Subcutaneous abdominal adipose tissue (tissue), 5 donors: ENCODE results near the gene DYNLT3.

Source experiments
- H3K27ac ChIP-seq: one replicate; pipeline ENCODE4 v1.7.0; 2013; ENCODE audit warnings: low read depth, mild to moderate bottlenecking, inconsistent platforms, low read length, moderate library complexity
- H3K27me3 ChIP-seq, 5 donors: one replicate each; pipeline ENCODE4 v1.7.0; 2013; ENCODE audit warnings: low read length in 5 of 5, inconsistent platforms in 1 of 5; ENCODE audit not compliant: control insufficient read depth in 5 of 5, insufficient read depth in 4 of 5
- H3K36me3 ChIP-seq, 5 donors: one replicate each; pipeline ENCODE4 v1.7.0; 2013; ENCODE audit warnings: low read length in 5 of 5; ENCODE audit not compliant: control insufficient read depth in 5 of 5, insufficient read depth in 5 of 5
- H3K4me1 ChIP-seq, 5 donors: one replicate each; pipeline ENCODE4 v1.7.0; 2013; ENCODE audit warnings: low read length in 5 of 5, mild to moderate bottlenecking in 3 of 5, moderate library complexity in 1 of 5; ENCODE audit not compliant: control insufficient read depth in 5 of 5, insufficient read depth in 5 of 5
- H3K4me3 ChIP-seq, 5 donors: one replicate each; pipeline ENCODE4 v1.7.0; 2013; ENCODE audit warnings: low read length in 5 of 5, low read depth in 1 of 5
- H3K9ac ChIP-seq, 5 donors: one replicate each; pipeline ENCODE4 v1.7.0; 2013; ENCODE audit warnings: low read length in 5 of 5, mild to moderate bottlenecking in 4 of 5, moderate library complexity in 3 of 5
- H3K9me3 ChIP-seq, 5 donors: one replicate each; pipeline ENCODE4 v1.7.0; 2013; ENCODE audit warnings: low read length in 5 of 5; ENCODE audit not compliant: control insufficient read depth in 5 of 5
- donor health status: healthy.
- donor health status: healthy.
- donor health status: healthy.
- donor health status: healthy.
- donor health status: healthy.

DYNLT3 gene

DNA sequence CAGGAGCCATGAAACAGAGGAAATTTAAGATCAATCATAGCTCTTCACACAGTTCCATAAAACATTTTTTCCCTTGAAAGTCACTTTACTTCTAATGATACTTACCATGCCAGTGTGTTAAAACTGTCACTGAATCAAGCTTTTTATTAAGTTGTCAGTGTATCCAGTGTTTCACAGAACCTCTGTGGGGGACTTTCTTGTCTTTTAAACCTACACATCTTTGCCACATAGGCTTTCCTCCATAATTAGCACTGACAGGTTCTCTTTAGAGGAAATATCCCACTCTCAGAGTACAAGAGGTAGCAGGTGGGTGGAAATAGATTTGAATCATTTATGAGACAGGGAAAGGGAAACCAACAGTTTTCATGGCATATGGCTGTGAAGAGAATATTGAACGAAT lies 25.8 kb upstream of the DYNLT3 start:
- H3K27me3 ChIP-seq: peaks cover 0 to 7% (median 3%) of the 10 kb centered on the region in 5 donors
- H3K27ac ChIP-seq: no peak overlapping the region
- no peak overlapping the region for H3K9ac ChIP-seq
- H3K4me1 ChIP-seq: no peaks in the 10 kb centered on the region
- no peaks in the 10 kb centered on the region for H3K36me3 ChIP-seq
- H3K4me3 ChIP-seq: no peak overlapping the region
- peaks cover 0 to 2% (median 0%) of the 10 kb centered on the region in 5 donors for H3K9me3 ChIP-seq

DNA sequence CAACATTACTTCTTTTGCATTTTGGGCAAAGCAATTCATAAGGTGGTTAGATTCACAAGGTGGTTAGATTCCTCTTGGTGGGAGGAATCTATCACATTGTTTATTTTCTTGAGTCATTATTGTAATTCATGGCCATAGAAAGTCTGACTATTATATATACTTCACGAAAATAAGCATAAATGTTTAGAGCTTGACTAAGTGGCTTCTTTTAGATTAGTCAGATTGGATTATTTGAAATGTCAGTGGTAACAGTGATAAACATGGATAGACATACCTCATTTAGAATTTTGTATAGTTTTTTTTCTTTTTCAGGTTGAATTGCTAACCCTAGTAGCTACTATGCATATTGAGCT lies 24.9 kb upstream of the DYNLT3 start:
- H3K36me3 ChIP-seq: no peaks in the 10 kb centered on the region
- no peaks in the 10 kb centered on the region for H3K4me1 ChIP-seq
- H3K27ac ChIP-seq: no peak overlapping the region
- H3K27me3 ChIP-seq: peaks cover 0 to 7% (median 3%) of the 10 kb centered on the region in 5 donors
- H3K9ac ChIP-seq: no peak overlapping the region
- H3K4me3 ChIP-seq: no peak overlapping the region
- peaks cover 0 to 2% (median 0%) of the 10 kb centered on the region in 5 donors for H3K9me3 ChIP-seq

DNA sequence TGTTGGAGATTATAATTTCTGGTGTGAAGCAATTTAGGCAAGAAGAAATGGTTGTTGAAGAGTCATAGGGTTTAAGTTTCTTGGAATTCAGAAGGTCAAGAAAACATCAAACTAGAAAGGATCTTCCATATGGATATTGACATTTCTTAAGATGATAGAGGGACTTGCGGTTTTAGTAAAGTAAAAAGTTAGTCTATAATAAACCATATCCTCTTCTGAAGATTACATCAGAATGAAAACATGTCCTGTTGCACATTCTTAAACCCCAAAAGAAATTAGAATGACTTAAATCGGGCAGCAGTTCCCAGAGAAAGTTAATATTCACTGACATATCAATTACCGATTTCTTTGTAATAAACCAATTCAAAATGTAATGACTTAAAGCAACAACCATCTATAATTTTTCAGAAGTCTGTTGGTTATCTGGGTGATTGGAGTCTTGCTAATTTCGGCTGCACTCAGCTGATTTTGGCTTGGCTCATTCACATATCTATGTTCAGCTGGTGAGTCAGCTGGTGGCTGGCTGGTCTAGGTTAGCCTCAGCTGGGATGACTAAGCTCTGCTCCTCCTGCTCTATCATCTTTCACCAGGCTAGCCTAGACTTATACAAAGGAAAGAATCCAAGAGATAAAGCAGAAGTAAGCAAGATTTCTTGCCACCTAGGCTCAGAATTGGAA lies 24.4 kb upstream of the DYNLT3 start:
- Histone ChIP-seq H3K27ac (no peak overlapping the region), H3K27me3 (peaks cover 0 to 7% (median 3%) of the 10 kb centered on the region in 5 donors), H3K9ac (no peak overlapping the region), H3K4me1 (no peaks in the 10 kb centered on the region), H3K36me3 (no peaks in the 10 kb centered on the region), H3K9me3 (peaks cover 0 to 2% (median 0%) of the 10 kb centered on the region in 5 donors), H3K4me3 (no peak overlapping the region)

DNA sequence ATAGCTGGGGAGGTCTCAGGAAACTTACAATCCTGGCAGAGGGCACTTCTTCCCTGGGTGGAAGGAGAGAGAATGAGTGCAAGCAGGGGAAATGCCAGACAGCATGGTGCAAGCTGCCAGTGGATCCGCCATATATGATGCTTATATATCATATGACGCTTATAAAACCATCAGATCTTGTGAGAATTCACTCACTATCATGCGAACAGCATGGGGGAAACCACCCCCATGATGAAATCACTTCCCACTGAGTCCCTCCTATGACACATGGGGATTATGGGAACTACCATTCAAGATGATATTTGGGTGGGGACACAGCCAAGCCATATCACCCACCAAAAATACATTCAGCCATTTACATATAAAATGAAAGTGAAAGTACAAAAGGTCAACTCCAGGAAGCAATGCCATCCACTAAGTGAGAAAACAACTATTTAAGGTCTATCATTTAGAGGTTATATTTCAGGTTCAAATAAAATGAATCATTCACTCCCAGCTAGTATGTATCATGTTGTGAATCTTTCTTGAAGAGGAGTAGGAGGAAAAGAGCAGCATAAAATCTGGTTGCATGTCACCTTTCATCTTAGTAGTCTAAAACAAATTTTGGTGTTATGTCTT lies 20.3 kb upstream of the DYNLT3 start:
- H3K4me1 ChIP-seq: no peaks in the 10 kb centered on the region
- peaks cover 0 to 2% (median 0%) of the 10 kb centered on the region in 5 donors for H3K9me3 ChIP-seq
- no peak overlapping the region for H3K27ac ChIP-seq
- no peak overlapping the region for H3K9ac ChIP-seq
- H3K36me3 ChIP-seq: no peaks in the 10 kb centered on the region
- peaks cover 0 to 10% (median 4%) of the 10 kb centered on the region in 5 donors for H3K27me3 ChIP-seq
- H3K4me3 ChIP-seq: no peak overlapping the region

DNA sequence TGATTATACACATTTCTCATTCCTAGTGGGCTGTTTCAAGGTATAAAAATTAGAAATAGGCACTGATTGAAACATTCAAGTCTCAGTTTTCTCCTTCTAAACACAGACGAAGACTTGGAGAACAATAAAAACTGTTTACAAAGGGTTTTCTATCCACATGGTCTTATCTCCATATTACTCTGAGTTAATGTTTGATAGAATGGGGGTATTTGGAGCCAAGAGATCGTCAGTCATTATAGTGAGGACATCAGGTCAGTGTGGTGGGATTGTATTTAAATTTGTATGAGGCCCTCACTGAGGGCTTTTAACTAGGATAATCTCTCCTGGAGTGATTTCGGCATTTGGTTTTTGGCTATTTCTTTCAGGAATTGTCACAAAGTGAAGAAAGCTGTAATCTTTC lies 16.4 kb upstream of the DYNLT3 start:
- Histone ChIP-seq H3K27ac (no peak overlapping the region), H3K9me3 (peaks cover 0 to 2% (median 0%) of the 10 kb centered on the region in 5 donors), H3K4me1 (no peaks in the 10 kb centered on the region), H3K9ac (no peak overlapping the region), H3K27me3 (peaks cover 5 to 16% (median 7%) of the 10 kb centered on the region in 5 donors), H3K4me3 (no peak overlapping the region), H3K36me3 (no peaks in the 10 kb centered on the region)

DNA sequence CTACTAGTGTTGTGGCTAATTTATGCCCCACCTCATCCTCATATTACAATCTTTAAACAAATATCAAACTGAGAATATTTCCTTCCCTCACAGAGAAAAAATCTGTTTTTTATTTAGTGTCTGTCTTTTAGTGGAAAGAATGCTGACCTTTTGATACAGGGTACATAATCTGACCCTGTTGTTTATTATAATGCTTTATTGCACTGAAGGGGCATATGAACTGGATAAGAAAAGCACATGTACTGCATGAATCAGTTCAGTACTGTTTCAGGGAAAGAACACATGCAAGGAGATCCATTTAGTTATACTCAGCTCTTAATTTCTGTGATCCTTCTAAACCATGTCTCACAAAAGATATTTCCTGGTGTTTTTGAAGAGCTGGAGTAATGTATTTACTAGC lies 15.5 kb upstream of the DYNLT3 start:
- no peaks in the 10 kb centered on the region for H3K9me3 ChIP-seq
- H3K4me1 ChIP-seq: no peaks in the 10 kb centered on the region
- no peak overlapping the region for H3K4me3 ChIP-seq
- H3K27me3 ChIP-seq: peaks cover 2 to 12% (median 7%) of the 10 kb centered on the region in 5 donors
- no peaks in the 10 kb centered on the region for H3K36me3 ChIP-seq
- no peak overlapping the region for H3K27ac ChIP-seq
- no peak overlapping the region for H3K9ac ChIP-seq

DNA sequence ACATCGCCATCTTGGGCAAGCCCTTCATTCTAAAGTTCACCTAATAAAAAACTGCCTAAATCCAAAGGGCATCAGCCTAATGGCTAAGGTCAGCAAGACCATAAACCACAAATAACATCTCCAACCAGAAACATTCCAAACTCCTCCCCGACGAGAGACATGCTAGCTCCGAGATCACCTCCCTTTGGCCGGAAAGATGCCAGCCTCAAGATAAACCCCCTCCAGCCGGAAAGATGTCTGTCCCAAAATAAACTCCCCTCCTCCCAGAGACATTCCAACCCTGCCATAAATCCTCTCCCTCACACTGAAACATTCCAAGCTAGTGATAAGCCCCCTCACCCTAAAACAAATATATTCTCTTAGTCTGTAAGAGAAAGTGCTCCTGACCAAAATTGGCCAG lies 13.3 kb upstream of the DYNLT3 start:
- H3K27ac ChIP-seq: no peak overlapping the region
- no peak overlapping the region for H3K9ac ChIP-seq
- no peaks in the 10 kb centered on the region for H3K36me3 ChIP-seq
- H3K27me3 ChIP-seq: peaks cover 5 to 19% (median 7%) of the 10 kb centered on the region in 5 donors
- H3K4me1 ChIP-seq: no peaks in the 10 kb centered on the region
- H3K4me3 ChIP-seq: no peak overlapping the region
- no peaks in the 10 kb centered on the region for H3K9me3 ChIP-seq

DNA sequence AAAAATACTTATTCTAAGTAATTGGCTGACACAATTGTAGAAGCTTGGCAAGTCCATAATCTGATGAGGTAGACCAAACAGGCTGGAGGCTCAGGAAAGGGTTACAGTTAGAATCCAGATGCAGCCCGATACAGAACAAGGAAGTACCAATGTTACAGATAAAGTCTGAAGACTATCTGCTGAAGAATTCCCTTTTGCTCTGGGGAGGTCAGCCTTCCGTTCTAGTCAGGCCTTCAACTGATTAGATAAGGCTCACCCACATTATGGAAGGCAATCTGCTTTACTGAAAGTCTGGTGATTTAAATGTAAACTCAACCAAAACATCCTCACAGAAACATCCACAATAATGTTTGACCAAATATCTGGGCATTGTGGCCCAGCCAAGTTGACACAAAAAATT lies 7.4 kb upstream of the DYNLT3 start:
- Histone ChIP-seq H3K4me3 (no peak overlapping the region), H3K9ac (no peak overlapping the region), H3K36me3 (no peaks in the 10 kb centered on the region), H3K27me3 (peaks cover 0 to 8% (median 2%) of the 10 kb centered on the region in 5 donors), H3K4me1 (no peaks in the 10 kb centered on the region), H3K27ac (no peak overlapping the region), H3K9me3 (peaks cover 0 to 2% (median 0%) of the 10 kb centered on the region in 5 donors)

DNA sequence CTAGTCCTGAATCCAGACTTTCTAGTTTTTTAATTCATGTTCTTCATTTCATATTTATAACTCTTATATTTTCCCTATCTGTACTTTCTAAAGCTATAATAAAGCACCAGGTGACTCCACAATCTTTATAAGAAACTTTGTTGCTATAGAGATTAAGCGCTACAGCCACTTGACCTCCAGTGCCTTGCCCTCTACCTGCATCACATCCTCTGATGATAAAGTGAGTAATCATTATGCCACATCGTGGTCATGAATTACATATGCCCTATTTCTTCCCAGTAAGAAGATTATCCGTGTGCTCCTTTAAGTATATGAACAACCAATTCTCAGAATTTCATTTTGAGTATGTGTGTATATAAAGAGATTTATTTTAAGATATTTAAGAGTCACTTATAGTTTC lies 6.8 kb upstream of the DYNLT3 start:
- Histone ChIP-seq H3K27ac (no peak overlapping the region), H3K4me1 (no peaks in the 10 kb centered on the region), H3K9ac (no peak overlapping the region), H3K4me3 (no peak overlapping the region), H3K36me3 (no peaks in the 10 kb centered on the region), H3K9me3 (peaks cover 0 to 2% (median 0%) of the 10 kb centered on the region in 5 donors), H3K27me3 (peaks cover 0 to 13% (median 2%) of the 10 kb centered on the region in 5 donors)

DNA sequence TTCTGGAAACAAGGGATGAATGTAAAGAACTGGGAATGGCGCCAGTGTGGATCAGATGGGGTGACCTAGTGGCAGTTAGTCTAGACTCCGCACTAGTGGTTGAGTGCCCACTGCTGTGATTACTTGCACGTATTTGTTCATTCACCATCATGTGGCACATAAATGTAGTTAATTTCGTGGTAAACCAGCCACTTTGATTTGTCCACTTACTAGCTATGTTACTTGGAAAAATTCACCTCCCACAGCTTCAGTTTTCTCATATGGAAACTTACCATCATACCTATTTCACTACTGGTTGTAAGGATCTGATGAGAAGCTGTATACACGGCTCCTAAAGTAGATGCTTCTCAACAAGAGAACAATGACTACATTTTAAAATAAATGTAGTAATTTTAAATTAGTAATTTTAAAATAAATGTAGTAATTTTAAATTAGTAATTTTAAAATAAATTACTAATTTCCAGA lies 394 bp upstream of the DYNLT3 start:
- Histone ChIP-seq H3K9ac (peak overlapping the region in 4 of 5 donors; percentile 42 to 75 (median 74)), H3K27ac (peak overlapping the region; percentile 41), H3K9me3 (no peaks in the 10 kb centered on the region), H3K27me3 (peaks cover 0 to 6% (median 0%) of the 10 kb centered on the region in 5 donors), H3K4me3 (peak overlapping the region; percentile 70 to 75 (median 73)), H3K4me1 (peaks cover 0 to 4% (median 0%) of the 10 kb centered on the region in 5 donors), H3K36me3 (no peaks in the 10 kb centered on the region)
